ENCODE results near the gene CGRRF1.

DNA sequence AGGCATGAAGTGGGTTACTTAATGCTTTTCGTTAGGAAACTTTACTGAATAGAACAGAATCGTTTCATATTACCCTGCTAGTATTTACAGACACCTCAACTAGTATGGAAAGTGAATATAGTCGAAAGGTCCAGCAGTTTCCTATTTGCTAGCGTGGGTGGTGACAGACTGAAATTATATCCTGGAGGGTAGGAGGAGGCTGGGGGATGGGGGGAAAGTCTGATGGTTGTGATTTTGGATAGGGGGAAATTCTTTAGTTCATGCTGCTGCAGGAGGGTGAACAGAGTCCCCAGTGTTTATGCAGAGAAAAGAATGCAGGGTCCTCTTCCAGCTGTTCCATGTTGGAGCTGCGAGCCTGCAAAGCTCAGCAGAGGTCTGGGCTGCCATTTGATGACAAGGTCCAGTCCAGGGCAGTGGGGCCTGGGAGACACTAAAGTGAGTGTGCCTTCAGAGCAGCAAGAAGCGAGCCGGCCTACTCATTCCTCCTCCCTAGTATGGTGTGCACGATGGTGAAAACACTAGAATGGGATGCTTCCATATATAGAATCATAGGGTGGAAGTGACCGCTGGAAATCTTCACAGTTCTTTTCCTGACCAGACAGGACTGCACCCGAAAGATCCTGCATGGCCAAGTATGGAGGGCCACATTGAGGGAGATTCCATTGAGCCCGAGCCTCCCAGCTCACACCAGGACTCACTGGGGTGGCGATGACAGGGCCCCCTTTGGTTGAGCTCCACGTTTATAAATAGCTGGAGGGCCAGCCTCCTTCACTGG, 59.3 kb downstream of the CGRRF1 start:
- no peak for TF ChIP-seq EZH2 (IDR thresholded peaks at IDR 0.05; ENCODE audit: insufficient read depth, low read length)
- TF ChIP-seq, protein P1, sequence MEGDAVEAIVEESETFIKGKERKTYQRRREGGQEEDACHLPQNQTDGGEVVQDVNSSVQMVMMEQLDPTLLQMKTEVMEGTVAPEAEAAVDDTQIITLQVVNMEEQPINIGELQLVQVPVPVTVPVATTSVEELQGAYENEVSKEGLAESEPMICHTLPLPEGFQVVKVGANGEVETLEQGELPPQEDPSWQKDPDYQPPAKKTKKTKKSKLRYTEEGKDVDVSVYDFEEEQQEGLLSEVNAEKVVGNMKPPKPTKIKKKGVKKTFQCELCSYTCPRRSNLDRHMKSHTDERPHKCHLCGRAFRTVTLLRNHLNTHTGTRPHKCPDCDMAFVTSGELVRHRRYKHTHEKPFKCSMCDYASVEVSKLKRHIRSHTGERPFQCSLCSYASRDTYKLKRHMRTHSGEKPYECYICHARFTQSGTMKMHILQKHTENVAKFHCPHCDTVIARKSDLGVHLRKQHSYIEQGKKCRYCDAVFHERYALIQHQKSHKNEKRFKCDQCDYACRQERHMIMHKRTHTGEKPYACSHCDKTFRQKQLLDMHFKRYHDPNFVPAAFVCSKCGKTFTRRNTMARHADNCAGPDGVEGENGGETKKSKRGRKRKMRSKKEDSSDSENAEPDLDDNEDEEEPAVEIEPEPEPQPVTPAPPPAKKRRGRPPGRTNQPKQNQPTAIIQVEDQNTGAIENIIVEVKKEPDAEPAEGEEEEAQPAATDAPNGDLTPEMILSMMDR (IDR thresholded peaks at IDR 0.05; ENCODE audit: insufficient read depth, low read depth, low read length), result no peak

All from astrocyte (in vitro differentiated cells and primary cell).